GM18508 (cell line): Measurements from ENCODE around the gene C1QTNF12.

Source experiments
- ATAC-seq: cut with Tn5 transposase; IDR thresholded peaks from one replicate; pipeline ENCODE4 v1.9.1; 2021; ENCODE audit warnings: moderate number of reproducible peaks; ENCODE audit not compliant: insufficient read depth, unreplicated experiment

C1QTNF12 gene

DNA sequence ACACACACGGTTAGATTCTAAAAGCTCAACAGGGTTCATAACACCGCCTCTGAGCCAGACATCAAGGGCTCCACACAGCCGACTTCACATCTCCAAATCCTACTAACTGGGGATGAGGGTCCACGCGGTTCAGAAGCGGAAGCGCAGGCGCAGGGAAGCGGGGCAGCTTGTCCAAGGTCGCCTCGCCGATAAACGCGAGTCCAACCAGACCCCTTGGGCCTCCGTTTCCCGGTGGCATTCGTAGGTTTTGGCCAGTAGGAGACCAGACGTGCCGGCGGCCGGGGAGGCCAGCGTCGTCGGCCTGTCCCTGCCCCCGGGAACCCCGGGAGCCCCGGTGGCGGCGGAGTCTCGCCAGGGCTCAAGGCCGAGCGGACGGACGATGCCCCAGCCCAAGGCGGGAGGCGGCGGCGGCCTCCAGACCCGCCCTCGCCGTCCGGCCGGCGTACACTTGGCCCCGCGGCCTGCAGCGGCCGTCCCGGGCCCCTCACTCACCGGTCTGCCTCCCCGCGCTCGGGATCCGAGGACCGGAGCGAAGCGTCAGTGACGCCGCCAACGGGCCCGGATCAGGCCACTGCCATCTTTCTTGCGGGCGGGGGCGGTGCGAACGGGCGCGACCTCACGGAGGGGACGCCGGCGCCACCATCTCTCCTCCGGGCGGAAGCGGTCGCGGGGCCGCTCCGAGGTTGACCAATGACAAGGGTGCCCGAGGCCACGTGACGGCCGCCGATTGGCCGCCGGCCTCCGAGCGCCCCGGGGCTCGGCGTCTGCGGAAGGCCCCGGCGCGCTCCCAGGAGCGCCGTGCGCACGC lies 14.9 kb downstream of the C1QTNF12 start, which contains the start of gene SDF4:
Gene SDF4 (minus strand): TSS at position 602 of the 808 bp plus-strand sequence. CDS start 3,229 bp downstream, outside the sequence.
- ATAC-seq = peak; percentile 61

DNA sequence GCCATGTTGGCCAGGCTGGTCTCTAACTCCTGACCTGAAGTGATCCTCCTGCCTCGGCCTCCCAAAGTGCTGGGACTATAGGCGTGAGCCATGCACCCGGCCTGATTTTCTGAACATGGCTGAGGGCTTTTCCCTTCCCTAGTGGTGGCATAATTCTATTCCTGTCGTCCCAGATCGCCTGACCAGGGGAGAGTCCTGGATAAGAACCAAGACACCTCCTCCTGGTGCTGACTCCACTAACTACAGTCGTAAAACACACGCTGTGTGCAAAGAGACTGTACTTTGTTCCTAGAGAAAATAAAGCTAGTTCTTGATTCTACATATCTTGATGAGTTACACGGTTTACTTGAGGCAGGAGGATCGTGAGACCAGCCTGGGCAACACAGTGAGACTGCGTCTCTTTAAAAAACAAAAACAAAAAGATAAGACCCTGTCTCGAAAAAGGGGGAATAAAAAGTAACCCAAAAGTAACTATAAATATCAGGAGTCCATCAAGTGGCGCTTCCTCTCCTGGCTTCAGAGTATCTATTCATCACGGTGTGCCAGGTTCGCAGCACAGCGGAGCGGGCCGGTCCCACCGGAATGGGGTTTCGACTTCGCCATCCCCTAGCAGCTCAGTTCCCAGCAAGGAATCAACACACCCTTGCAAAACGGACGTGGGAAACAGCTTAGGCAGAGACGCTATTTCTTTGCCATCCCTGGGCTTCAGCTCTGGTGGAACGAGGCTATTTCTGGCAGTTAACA lies 15.7 kb downstream of the C1QTNF12 start:
- ATAC-seq = no peak

DNA sequence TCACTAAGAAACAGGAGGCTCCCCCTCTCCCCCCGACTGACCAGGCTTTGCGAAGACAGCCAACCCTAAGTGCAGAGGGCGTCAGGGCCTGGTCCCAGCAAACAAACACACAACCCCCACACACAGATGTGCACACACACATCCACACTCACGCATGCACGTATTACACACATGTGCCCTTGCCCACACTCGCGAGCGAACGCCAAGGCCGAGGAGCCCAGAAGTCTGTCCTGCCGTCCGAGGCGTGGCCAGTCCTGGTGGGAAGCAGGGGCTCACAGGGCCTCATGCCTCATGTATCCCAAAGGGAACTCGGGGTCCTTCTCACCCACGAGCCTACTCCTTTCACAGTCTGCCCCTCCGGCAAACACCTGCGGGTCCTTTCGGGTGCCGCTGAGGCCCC lies 16.8 kb downstream of the C1QTNF12 start:
- no peak for ATAC-seq

DNA sequence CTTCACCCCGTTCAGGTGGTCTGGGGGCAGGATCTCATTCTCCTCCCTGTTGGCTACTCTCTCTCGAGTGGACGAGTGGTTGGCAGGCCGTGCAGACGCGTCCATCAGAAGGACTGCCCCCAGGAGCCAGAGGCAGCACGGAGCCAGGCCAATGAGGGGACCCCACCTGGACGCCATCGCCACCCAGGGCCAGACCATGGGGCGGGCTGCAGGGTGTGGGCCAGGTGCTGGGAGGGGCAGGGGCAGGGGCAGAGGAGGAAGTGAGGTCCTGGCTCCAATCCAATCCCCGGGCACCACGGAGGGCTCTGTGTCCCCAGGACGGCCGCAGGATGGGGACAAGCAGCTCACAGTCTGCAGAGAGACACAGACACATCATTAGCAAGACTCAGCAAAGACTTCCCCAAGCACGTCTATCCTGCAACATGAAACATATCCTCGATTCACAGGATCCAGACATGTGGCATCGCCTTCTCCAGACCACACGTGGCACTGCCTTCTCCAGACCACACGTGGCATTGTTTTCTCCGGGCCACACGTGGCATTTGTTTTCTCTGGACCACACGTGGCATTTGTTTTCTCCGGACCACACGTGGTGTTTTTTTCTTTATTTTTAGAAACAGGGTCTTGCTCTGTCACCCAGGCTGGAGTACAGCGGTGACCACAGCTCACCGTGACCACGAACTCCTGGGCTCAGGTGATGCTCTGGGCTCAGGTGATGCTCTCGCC lies 17.8 kb downstream of the C1QTNF12 start:
- ATAC-seq = no peak

DNA sequence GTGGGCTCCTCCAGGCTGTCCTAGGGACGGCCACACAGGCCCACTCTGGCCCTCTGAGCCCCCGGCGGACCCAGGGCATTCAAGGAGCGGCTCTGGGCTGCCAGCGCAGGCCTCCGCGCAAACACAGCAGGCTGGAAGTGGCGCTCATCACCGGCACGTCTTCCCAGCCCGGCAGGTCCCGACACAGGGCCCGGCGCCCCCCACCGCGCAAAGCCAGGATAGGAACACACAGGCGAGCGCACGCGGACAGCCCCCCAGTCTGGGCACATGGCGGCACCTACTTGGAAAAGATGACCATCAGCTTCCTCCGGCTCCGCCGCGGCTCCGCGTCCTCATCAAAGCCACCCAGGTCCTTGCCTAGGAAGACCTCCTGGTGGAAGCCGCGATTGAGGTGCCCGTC lies 18.3 kb downstream of the C1QTNF12 start:
- ATAC-seq = no peak

DNA sequence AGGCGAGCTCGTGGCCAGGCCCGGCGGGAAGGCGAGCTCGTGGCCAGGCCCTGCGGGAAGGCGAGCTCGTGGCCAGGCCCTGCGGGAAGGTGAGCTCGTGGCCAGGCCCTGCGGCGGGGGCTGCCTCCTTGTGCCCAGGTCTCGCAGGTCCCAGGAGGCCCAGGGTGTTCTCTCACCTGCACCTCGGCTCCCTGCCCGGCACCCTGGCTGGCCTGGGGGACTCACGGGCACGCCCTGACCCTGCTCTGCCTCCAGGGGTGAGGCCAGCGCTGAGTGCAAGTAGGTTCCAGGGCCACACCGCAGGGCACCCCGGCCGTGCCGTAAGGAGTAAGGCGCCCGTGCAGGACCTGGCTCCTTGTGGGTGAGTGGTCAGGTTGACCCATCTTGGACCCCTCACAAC lies 19.1 kb downstream of the C1QTNF12 start:
- ATAC-seq = no peak

DNA sequence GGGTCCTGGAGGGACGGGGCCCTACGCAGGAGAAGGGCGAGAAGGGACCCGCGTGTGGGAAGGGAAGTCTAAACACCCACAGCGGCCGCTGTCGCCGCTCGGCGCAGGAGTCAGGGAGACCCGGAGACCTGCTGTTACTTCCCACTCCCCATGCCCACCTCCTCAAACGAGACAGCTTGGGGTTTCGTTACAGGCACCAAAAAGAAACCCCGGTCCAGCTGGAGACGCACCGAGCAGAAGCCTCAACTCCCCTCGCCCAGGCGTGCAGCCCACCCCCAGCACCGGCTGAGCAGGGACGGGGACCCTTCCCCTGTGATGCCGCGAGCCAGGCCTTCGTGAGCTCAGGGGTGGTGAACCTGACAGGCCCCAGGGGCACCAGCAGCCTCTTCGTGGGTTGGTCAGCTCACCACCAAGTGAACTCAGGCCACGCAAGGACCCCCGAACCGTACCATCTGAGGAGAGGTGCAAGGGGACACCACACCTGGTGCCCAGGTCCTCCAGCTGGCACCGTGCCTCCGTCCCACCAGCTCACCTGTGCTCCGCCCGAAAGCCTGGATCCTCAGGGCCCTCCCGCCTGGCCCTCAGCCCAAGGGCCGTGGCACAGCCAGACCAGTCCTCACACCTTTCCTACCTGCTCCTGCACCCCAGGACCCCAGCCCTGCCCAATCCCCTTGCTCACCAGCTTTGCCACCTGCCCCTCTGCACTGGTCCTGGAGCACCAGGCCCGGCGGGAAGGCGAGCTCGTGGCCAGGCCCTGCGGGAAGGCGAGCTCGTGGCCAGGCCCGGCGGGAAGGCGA lies 19.8 kb downstream of the C1QTNF12 start:
- no peak for ATAC-seq

DNA sequence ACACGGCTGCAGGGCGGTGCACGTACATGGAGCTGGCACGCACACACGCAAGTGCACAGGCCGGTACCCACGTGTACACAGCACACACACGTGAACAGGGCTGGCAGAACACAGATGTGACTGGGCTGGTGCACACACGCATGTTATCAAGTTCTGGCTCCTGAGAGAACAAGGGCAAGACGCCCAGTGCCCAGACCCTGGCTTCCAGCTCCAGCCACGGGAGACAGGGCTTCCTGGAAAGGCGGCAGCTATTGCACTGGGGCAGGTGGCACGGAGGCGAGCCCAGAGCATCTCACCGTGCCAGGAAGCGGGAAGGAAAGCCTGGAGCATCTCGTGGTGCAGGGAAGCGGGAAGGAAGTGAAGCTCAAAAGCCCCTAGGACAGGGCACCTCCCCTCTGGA lies 20.6 kb downstream of the C1QTNF12 start:
- no peak for ATAC-seq

DNA sequence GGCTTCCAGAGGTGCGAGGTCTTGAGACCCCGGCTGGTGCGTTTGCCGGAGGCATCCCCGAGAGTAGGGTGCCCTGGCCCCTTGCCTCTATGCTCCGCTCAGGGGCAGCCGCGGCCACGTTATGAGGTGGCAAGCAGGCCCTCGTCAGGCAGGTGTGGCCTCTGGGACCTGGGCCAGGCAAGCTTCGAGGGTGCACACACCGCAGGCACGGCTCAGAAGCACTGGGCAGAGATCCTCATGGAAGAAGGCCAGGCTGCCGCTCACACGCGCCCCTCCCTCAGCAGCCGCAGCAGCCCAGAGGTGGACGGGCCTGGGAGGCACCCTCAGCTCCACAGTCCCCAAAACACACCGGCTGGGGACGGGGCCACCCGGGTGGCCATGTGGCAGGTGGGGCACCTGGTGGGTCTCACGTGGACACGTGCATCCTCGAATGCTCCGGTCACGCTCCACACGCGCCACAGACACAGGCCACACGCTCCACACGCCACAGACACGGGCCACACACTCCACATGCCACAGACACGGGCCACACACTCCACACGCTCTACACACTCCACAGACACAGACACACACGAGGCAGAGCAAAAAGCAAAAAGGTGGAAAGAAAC lies 21.2 kb downstream of the C1QTNF12 start:
- ATAC-seq = no peak

DNA sequence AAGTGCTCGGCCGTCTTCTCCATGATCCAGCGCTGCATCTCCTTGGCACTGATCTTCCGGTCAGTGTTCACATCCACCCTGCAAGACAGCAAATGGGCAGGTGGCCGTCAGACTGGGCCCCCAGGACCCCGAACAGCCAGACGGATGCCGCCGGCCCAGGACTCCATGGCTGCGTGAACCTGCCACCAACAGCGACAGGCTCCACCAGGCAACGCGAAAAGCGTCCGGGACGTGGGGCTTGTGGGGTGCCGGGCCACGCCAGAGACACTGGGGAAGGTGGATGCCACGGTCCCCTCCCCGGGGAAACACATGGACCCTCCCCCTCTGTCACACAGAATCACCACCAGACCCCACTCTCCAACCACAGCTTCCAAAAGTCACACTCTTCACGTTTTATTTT lies 22.6 kb downstream of the C1QTNF12 start:
- no peak for ATAC-seq

DNA sequence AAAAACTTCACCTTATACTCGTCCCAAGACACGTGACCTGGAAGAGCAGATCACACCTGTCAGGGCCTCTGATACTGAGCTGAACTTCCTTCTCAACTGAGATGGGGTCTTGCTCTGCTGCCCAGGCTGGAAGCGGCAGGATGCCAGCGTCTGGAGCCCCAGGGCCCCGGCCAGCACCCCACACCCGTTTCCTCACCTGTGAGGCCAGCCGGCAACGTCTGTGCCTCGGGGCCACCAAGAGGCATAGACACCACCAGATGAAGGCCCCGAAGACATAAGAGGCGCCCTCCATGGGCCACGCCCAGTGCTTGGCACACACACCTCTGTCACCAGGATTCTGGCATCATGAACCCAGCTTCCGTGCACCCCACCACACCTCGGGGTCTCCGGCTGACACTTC lies 23.2 kb downstream of the C1QTNF12 start:
- no peak for ATAC-seq

DNA sequence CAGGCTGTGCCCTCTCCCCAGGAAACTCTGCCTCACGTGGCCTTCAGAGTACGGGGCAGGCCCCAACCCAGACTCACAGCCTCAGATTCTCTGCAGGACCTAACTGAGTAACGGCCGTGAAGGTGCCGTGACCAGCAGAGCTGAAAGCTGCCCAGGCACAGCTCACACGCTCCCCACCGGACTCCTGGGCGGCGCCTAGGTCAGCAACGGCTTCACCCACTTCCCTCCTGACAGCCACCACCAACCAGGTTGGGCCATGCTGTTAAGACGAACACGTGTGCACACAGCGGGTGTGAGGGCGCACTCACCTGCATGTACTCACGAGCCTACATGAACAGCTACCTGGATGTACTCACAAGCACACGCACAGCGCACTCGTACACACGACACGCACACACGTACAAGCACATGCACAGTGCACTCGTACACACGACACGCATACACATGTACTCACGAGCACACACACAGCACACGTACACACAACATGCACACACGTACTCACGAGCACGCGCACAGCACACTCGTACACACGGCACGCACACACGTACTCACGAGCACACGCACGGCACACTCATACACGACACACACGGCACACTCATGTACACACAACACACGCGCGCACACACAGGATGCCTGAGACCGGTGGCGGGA lies 23.8 kb downstream of the C1QTNF12 start:
- ATAC-seq = no peak

DNA sequence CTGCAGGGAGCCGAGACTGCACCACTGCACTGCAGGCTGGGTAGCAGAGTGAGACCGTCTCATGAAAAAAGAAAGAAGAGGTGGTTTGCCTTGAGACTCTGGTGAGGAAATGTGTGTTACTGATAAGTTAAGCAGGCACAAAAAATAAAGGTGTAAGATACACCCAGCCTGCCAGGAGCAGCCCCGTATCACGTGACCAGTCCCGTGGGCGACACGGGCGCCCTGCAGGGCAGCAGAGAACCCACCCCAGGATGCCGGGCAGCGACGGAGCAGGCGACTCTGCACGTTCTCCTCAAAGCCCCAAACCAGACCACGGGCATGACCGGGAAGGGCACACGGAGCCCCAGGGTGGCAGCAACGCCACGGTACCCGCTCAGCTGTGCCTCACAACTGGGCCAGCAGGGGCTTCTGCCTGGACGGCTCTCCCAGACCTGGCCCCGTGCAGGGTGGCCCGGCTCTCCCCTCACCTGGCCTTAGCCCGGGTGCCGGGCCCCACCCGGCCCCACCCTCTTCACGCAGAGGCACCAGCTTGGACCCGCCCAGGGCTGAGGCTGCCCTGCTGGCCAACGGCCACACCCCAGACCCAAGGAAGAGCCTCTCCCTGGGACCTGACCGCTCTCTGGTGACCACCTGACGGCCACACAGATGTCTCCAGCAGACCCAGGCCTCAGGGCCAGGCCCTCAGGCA lies 24.5 kb downstream of the C1QTNF12 start:
- ATAC-seq = no peak

DNA sequence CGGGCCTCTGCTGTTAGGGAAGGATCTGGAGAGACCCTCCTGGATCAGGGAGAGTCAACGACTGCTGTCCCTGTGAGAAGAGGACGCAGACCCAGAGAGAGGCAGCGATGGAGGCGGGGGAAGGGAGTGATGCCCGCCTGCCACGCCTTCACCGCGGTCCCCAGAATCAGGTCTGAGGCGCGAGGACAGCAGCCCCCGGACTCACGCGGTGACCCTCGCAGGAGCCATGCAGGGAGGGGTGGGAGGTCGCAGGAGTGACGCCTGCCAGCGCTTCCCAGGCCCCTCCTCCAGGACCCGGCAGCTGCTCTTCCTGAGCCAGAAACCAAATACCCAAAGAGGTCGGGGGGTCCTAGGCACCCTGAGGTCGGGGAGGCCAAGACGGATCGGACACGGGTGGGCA lies 26.3 kb downstream of the C1QTNF12 start:
- ATAC-seq = no peak

DNA sequence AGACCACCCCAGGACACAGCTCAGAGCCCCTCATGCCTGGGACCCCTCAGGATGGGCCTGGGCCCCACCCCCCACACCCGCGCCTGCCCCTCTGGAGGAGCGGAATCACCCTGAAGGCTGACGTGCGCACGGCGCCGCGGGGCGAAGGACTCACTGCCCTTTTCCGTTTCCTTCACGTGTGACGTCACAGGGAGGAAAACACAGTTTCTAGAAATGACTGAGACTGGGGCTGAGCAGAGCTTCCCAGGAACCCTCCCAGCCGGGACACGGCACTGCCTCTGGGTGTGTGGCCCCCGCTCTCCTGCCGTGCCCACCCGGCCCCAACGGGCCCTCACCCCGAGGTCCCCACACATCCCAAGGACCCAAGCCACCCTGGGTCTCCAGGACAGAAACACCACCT lies 27.2 kb downstream of the C1QTNF12 start:
- ATAC-seq = no peak

DNA sequence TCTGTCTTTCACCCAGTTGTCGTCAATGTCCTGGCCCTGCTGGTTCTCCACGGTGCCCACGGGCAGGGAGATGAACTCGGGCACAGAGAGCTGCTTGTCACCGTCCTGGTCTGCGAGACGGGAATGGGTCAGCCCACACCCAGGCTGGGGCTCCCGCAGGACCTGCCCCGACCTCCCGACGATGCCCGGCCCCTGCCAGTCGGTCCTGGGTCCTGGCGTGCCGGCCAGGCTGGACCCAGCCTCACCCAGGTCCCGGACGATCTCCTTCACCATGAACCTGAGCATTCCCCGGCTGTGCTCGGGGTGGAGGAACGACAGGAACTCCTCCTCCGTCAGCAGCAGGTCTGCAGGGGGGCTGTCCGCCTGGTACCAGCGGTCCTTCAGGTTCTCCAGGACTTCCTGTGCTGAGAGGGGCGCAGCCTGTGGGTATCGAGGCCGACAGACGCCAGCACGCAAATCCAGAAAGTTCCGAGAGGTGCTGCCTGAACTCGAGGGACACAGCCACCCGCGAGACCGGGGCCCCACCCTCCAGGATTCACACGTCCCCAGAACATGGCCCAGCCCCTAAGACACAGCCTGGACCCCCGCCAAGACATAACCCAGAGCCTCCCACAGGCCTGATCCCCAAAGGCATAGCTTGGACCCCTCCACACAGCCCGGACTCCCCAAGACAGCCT lies 27.9 kb downstream of the C1QTNF12 start:
- ATAC-seq = no peak

DNA sequence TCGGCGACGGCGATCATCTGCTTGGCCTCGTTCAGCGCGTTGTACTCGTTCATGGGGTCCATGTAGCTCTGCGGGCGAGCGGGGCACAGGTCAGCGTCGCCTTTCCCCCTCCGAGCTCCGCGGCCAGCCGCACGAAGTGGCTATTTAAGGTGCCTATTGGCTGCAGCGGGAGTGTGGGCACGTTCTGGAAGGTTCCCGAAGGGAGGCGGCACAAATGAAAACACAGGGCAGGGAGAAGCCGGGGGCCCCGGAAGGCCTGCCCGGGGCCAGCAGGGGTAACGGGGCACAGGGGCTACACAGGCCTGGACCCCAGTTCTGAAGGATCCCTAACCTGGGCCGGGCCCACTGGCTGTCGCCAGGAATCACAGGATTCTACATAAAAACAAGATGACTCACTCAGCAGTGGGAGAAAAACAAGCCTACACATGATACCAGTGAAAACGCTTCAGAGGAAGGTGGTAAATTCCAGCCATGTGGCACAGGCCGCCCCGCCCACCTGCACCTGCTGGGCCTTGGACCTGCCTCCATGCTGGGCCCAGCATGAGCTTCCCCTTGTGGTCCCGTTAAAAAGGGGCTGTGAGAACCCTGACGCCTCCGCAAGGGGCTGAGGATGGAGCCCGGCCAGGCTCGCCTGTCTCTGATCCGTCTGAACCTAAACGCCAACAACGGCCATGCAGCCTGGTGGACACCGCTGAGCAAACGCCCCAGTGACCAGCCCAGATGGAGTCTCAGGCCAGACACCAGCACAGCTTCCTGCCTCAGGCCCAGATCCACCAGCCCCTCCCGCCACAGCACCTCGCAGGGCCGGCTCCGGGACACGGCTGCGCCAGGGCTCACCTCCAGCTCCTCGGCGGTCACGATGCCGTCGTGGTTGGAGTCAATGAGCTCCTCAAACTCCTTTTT lies 28.6 kb downstream of the C1QTNF12 start:
- ATAC-seq = no peak
